Fibroblast of mammary gland (primary cell): ENCODE data around the gene DKK3.

Source experiments
- DNase-seq: peaks from one replicate; pipeline ENCODE4 v3.0.0-alpha.2; 2010; ENCODE audit warnings: low read depth
- H3K4me3 ChIP-seq: 2 replicates; pipeline ENCODE4 v1.5.1; 2011; ENCODE audit warnings: low read depth, mild to moderate bottlenecking, low read length, moderate library complexity; ENCODE audit not compliant: control insufficient read depth
- CTCF ChIP-seq: conservative IDR thresholded peaks from 2 replicates; pipeline ENCODE4 v1.5.1; 2011; ENCODE audit warnings: low read depth, low read length, inconsistent platforms; ENCODE audit not compliant: control insufficient read depth, insufficient read depth

Gene DKK3

GRCh38 chr11:12019866-12020416, 11.5 kb upstream of the DKK3 start:
- no peak for DNase-seq
- no peak for TF ChIP-seq CTCF
- no peak overlapping the region for H3K4me3 ChIP-seq

- no peak for DNase-seq
- no peak overlapping the region for H3K4me3 ChIP-seq
- TF ChIP-seq CTCF, result no peak
Measured at GRCh38 chr11:12019337-12019736, 10.9 kb upstream of the DKK3 start.

GRCh38 chr11:12017865-12018453, 9.5 kb upstream of the DKK3 start:
- no peak for TF ChIP-seq CTCF
- H3K4me3 ChIP-seq, result no peak overlapping the region
- DNase-seq, result no peak

GRCh38 chr11:12017243-12017678, 8.8 kb upstream of the DKK3 start:
- DNase-seq, result peak; percentile 89
- H3K4me3 ChIP-seq, result no peak overlapping the region
- no peak for TF ChIP-seq CTCF

GRCh38 chr11:12016246-12016645, 7.8 kb upstream of the DKK3 start:
- no peak overlapping the region for H3K4me3 ChIP-seq
- DNase-seq, result no peak
- peak; percentile 17 for TF ChIP-seq CTCF

GRCh38 chr11:12015486-12015885, 7.1 kb upstream of the DKK3 start:
- no peak for DNase-seq
- no peak for TF ChIP-seq CTCF
- no peak overlapping the region for H3K4me3 ChIP-seq
